ENCODE measurements around the gene RAB4B.

RAB4B gene

GRCh38 chr19:40752257-40752781 lies 25.7 kb upstream of the RAB4B start:
- DNase-seq (ENCODE audit: low spot score) = no peak
- H3K4me2 ChIP-seq (ENCODE audit: insufficient read depth, low read length, poor library complexity, severe bottlenecking) = peak overlapping the region; percentile 84
- H3K4me1 ChIP-seq (ENCODE audit: control insufficient read depth in 2 of 2, insufficient read depth in 1 of 2, low read depth in 1 of 2, low read length in 2 of 2) = peaks cover 13 to 19% of the 10 kb centered on the region in 2 donors
- H3K27me3 ChIP-seq (ENCODE audit: control insufficient read depth in 3 of 3, insufficient read depth in 3 of 3, low read depth in 1 of 3, low read length in 3 of 3) = no peaks in the 10 kb centered on the region
- H3K23ac ChIP-seq (ENCODE audit: low read depth, low read length, poor library complexity) = no peak overlapping the region
- peaks cover 19% of the 10 kb centered on the region for H3K79me1 ChIP-seq (ENCODE audit: low read depth, low read length)
- H3K4me3 ChIP-seq (ENCODE audit: low read length in 2 of 2) = peak overlapping the region; percentile 83 to 96
- H3K14ac ChIP-seq (ENCODE audit: low read length) = no peak overlapping the region
- no peak overlapping the region for H3K27ac ChIP-seq (replicated peaks; ENCODE audit: low read length)
- H2BK5ac ChIP-seq (ENCODE audit: low read length) = no peak overlapping the region
- peaks cover 26 to 54% of the 10 kb centered on the region in 2 donors for H3K36me3 ChIP-seq (replicated peaks in 1 of 2; ENCODE audit: control insufficient read depth in 2 of 2, insufficient read depth in 2 of 2, low read length in 2 of 2)
- H3K4ac ChIP-seq (ENCODE audit: low read length) = no peak overlapping the region
- H2BK12ac ChIP-seq (ENCODE audit: low read length) = no peak overlapping the region
- peaks cover 2 to 3% of the 10 kb centered on the region in 2 donors for H3K9me3 ChIP-seq (replicated peaks in 1 of 2; ENCODE audit: control insufficient read depth in 2 of 2, insufficient read depth in 1 of 2, low read depth in 1 of 2, low read length in 2 of 2)
- H2AK5ac ChIP-seq (ENCODE audit: low read depth, low read length) = no peak overlapping the region
- no peak overlapping the region for H4K91ac ChIP-seq (ENCODE audit: low read depth, low read length, poor library complexity)
- H2BK120ac ChIP-seq (ENCODE audit: low read depth, low read length) = no peak overlapping the region
- no CpG with 5 or more reads among the region's 12 CpGs for WGBS, 2 donors (ENCODE audit: extremely low coverage in 2 of 2, insufficient read length in 2 of 2, insufficient replicate concordance in 1 of 2)
- H3K9ac ChIP-seq (ENCODE audit: low read depth, low read length, poor library complexity) = no peak overlapping the region
- H2AFZ ChIP-seq (ENCODE audit: low read length) = no peak overlapping the region
- no peak overlapping the region for H4K8ac ChIP-seq (ENCODE audit: low read depth, low read length)
- H3K18ac ChIP-seq (ENCODE audit: low read length) = no peak overlapping the region
- no peak overlapping the region for H2BK15ac ChIP-seq (ENCODE audit: low read length)

GRCh38 chr19:40754611-40755247 lies 23.3 kb upstream of the RAB4B start:
- Histone ChIP-seq H2BK5ac (ENCODE audit: low read length) (no peak overlapping the region), H4K91ac (ENCODE audit: low read depth, low read length, poor library complexity) (no peak overlapping the region), H2BK15ac (ENCODE audit: low read length) (no peak overlapping the region), H3K4me2 (ENCODE audit: insufficient read depth, low read length, poor library complexity, severe bottlenecking) (no peak overlapping the region), H3K9ac (ENCODE audit: low read depth, low read length, poor library complexity) (no peak overlapping the region), H3K27me3 (ENCODE audit: control insufficient read depth in 3 of 3, insufficient read depth in 3 of 3, low read depth in 1 of 3, low read length in 3 of 3) (no peaks in the 10 kb centered on the region), H3K18ac (ENCODE audit: low read length) (no peak overlapping the region), H3K23ac (ENCODE audit: low read depth, low read length, poor library complexity) (no peak overlapping the region), H3K4me1 (ENCODE audit: control insufficient read depth in 2 of 2, insufficient read depth in 1 of 2, low read depth in 1 of 2, low read length in 2 of 2) (peaks cover 4 to 10% of the 10 kb centered on the region in 2 donors), H2BK12ac (ENCODE audit: low read length) (no peak overlapping the region), H3K27ac (replicated peaks; ENCODE audit: low read length) (no peak overlapping the region), H2AFZ (ENCODE audit: low read length) (no peak overlapping the region), H4K8ac (ENCODE audit: low read depth, low read length) (no peak overlapping the region), H3K14ac (ENCODE audit: low read length) (no peak overlapping the region), H2BK120ac (ENCODE audit: low read depth, low read length) (no peak overlapping the region), H3K9me3 (replicated peaks in 1 of 2; ENCODE audit: control insufficient read depth in 2 of 2, insufficient read depth in 1 of 2, low read depth in 1 of 2, low read length in 2 of 2) (peaks cover 2 to 3% of the 10 kb centered on the region in 2 donors), H2AK5ac (ENCODE audit: low read depth, low read length) (no peak overlapping the region), H3K36me3 (replicated peaks in 1 of 2; ENCODE audit: control insufficient read depth in 2 of 2, insufficient read depth in 2 of 2, low read length in 2 of 2) (peaks cover 41 to 73% of the 10 kb centered on the region in 2 donors), H3K79me1 (ENCODE audit: low read depth, low read length) (peaks cover 20% of the 10 kb centered on the region), H3K4ac (ENCODE audit: low read length) (no peak overlapping the region), H3K4me3 (ENCODE audit: low read length in 2 of 2) (no peak overlapping the region)
- no peak for DNase-seq (ENCODE audit: low spot score)
- no CpG with 5 or more reads among the region's 9 CpGs for WGBS, 2 donors (ENCODE audit: extremely low coverage in 2 of 2, insufficient read length in 2 of 2, insufficient replicate concordance in 1 of 2)

GRCh38 chr19:40755248-40755624 lies 22.8 kb upstream of the RAB4B start:
- no peak for DNase-seq (ENCODE audit: low spot score)
- Histone ChIP-seq H2AK5ac (ENCODE audit: low read depth, low read length) (no peak overlapping the region), H3K27ac (replicated peaks; ENCODE audit: low read length) (no peak overlapping the region), H3K18ac (ENCODE audit: low read length) (no peak overlapping the region), H3K4me3 (ENCODE audit: low read length in 2 of 2) (no peak overlapping the region), H2BK12ac (ENCODE audit: low read length) (no peak overlapping the region), H3K9me3 (replicated peaks in 1 of 2; ENCODE audit: control insufficient read depth in 2 of 2, insufficient read depth in 1 of 2, low read depth in 1 of 2, low read length in 2 of 2) (peaks cover 2 to 3% of the 10 kb centered on the region in 2 donors), H3K4me1 (ENCODE audit: control insufficient read depth in 2 of 2, insufficient read depth in 1 of 2, low read depth in 1 of 2, low read length in 2 of 2) (peaks cover 4 to 7% of the 10 kb centered on the region in 2 donors), H2AFZ (ENCODE audit: low read length) (no peak overlapping the region), H3K23ac (ENCODE audit: low read depth, low read length, poor library complexity) (no peak overlapping the region), H3K4me2 (ENCODE audit: insufficient read depth, low read length, poor library complexity, severe bottlenecking) (no peak overlapping the region), H3K79me1 (ENCODE audit: low read depth, low read length) (peaks cover 20% of the 10 kb centered on the region), H2BK120ac (ENCODE audit: low read depth, low read length) (no peak overlapping the region), H3K14ac (ENCODE audit: low read length) (no peak overlapping the region), H4K91ac (ENCODE audit: low read depth, low read length, poor library complexity) (no peak overlapping the region), H3K4ac (ENCODE audit: low read length) (no peak overlapping the region), H4K8ac (ENCODE audit: low read depth, low read length) (no peak overlapping the region), H2BK15ac (ENCODE audit: low read length) (no peak overlapping the region), H3K27me3 (ENCODE audit: control insufficient read depth in 3 of 3, insufficient read depth in 3 of 3, low read depth in 1 of 3, low read length in 3 of 3) (no peaks in the 10 kb centered on the region), H3K36me3 (replicated peaks in 1 of 2; ENCODE audit: control insufficient read depth in 2 of 2, insufficient read depth in 2 of 2, low read length in 2 of 2) (peaks cover 45 to 78% of the 10 kb centered on the region in 2 donors), H2BK5ac (ENCODE audit: low read length) (no peak overlapping the region), H3K9ac (ENCODE audit: low read depth, low read length, poor library complexity) (peak overlapping the region; percentile 67)
- WGBS, 2 donors (ENCODE audit: extremely low coverage in 2 of 2, insufficient read length in 2 of 2, insufficient replicate concordance in 1 of 2) = no CpG with 5 or more reads among the region's 3 CpGs

GRCh38 chr19:40755791-40756190 lies 22.3 kb upstream of the RAB4B start:
- WGBS, 2 donors (ENCODE audit: extremely low coverage in 2 of 2, insufficient read length in 2 of 2, insufficient replicate concordance in 1 of 2) = no CpG with 5 or more reads among the region's 8 CpGs

More at GRCh38 chr19:40755791-40756190, 22.3 kb upstream of the RAB4B start:
- Histone ChIP-seq H2BK5ac (ENCODE audit: low read length) (no peak overlapping the region), H2BK15ac (ENCODE audit: low read length) (no peak overlapping the region), H2AFZ (ENCODE audit: low read length) (no peak overlapping the region), H3K27ac (replicated peaks; ENCODE audit: low read length) (no peak overlapping the region), H3K27me3 (ENCODE audit: control insufficient read depth in 3 of 3, insufficient read depth in 3 of 3, low read depth in 1 of 3, low read length in 3 of 3) (no peaks in the 10 kb centered on the region), H3K4ac (ENCODE audit: low read length) (no peak overlapping the region), H3K4me2 (ENCODE audit: insufficient read depth, low read length, poor library complexity, severe bottlenecking) (no peak overlapping the region), H3K36me3 (replicated peaks in 1 of 2; ENCODE audit: control insufficient read depth in 2 of 2, insufficient read depth in 2 of 2, low read length in 2 of 2) (peaks cover 51 to 83% of the 10 kb centered on the region in 2 donors), H3K4me1 (ENCODE audit: control insufficient read depth in 2 of 2, insufficient read depth in 1 of 2, low read depth in 1 of 2, low read length in 2 of 2) (peaks cover 4 to 7% of the 10 kb centered on the region in 2 donors), H4K8ac (ENCODE audit: low read depth, low read length) (no peak overlapping the region), H2BK12ac (ENCODE audit: low read length) (no peak overlapping the region), H3K4me3 (ENCODE audit: low read length in 2 of 2) (no peak overlapping the region), H4K91ac (ENCODE audit: low read depth, low read length, poor library complexity) (no peak overlapping the region), H3K18ac (ENCODE audit: low read length) (no peak overlapping the region), H3K9me3 (replicated peaks in 1 of 2; ENCODE audit: control insufficient read depth in 2 of 2, insufficient read depth in 1 of 2, low read depth in 1 of 2, low read length in 2 of 2) (peaks cover 2 to 3% of the 10 kb centered on the region in 2 donors), H3K9ac (ENCODE audit: low read depth, low read length, poor library complexity) (peak overlapping the region; percentile 67), H2BK120ac (ENCODE audit: low read depth, low read length) (no peak overlapping the region), H3K14ac (ENCODE audit: low read length) (no peak overlapping the region), H3K79me1 (ENCODE audit: low read depth, low read length) (peaks cover 20% of the 10 kb centered on the region), H2AK5ac (ENCODE audit: low read depth, low read length) (no peak overlapping the region), H3K23ac (ENCODE audit: low read depth, low read length, poor library complexity) (no peak overlapping the region)
- no peak for DNase-seq (ENCODE audit: low spot score)
